Hepatocyte (in vitro differentiated cells): ENCODE data around the gene SCYGR1.
"Not testable (repeated sequence)": the region's sequence is repeated elsewhere in the genome, so short reads cannot be mapped to it uniquely, and the experiment has no call there.

Source experiments
- EZH2 ChIP-seq: fragments of 200-600 bp; sonication (generic); IDR thresholded peaks from 2 replicates; pipeline ENCODE4 v1.6.1; 2016; ENCODE audit warnings: antibody characterized with exemption, mild to moderate bottlenecking, borderline replicate concordance
- TF ChIP-seq, protein P1 (sequence below): fragments of 200-600 bp; sonication (generic); IDR thresholded peaks from 2 replicates; pipeline ENCODE4 v1.5.1; 2016; ENCODE audit warnings: antibody characterized with exemption, mild to moderate bottlenecking; ENCODE audit not compliant: poor library complexity

DNA sequence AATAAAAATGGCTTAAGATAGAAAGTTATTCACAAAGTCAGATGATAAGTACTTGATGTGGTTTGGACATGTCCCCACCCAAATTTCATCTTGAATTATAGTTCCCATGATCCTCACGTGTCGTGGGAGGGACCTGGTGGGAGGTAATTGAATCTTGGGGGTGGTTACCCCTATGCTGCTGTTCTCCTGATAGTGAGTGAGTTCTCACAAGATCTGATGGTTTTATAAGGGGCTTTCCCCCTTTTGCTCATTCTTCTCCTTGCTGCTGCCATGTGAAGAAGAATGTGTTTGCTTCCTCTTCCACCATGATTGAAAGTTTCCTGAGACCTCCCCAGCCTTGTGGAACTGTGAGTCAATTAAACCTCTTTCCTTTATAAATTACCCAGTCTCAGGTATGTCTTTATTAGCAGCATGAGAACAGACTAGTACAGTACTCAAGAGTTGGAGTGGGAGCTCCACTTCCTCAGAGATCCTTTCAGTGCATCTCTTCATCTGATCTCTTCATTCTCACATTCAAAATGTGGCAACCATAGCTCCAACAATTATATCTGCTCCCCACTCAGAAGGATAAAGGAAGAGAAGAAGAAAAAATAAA is 5.4 kb downstream of the SCYGR1 start:
- TF ChIP-seq, protein P1, sequence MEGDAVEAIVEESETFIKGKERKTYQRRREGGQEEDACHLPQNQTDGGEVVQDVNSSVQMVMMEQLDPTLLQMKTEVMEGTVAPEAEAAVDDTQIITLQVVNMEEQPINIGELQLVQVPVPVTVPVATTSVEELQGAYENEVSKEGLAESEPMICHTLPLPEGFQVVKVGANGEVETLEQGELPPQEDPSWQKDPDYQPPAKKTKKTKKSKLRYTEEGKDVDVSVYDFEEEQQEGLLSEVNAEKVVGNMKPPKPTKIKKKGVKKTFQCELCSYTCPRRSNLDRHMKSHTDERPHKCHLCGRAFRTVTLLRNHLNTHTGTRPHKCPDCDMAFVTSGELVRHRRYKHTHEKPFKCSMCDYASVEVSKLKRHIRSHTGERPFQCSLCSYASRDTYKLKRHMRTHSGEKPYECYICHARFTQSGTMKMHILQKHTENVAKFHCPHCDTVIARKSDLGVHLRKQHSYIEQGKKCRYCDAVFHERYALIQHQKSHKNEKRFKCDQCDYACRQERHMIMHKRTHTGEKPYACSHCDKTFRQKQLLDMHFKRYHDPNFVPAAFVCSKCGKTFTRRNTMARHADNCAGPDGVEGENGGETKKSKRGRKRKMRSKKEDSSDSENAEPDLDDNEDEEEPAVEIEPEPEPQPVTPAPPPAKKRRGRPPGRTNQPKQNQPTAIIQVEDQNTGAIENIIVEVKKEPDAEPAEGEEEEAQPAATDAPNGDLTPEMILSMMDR = not testable (repeated sequence)
- not testable (repeated sequence) for TF ChIP-seq EZH2
